HG03039 (cell line): Measurements from ENCODE around the gene NRN1.
"Not testable (repeated sequence)": the region's sequence is repeated elsewhere in the genome, so short reads cannot be mapped to it uniquely, and the experiment has no call there.

Experiments
- ATAC-seq: cut with Tn5 transposase; IDR thresholded peaks from one replicate; pipeline ENCODE4 v1.9.1; 2021; ENCODE audit warnings: mild to moderate bottlenecking, moderate library complexity; ENCODE audit not compliant: unreplicated experiment

Gene NRN1

GRCh38 chr6:5984150-5985089 lies 22.3 kb downstream of the NRN1 start:
- ATAC-seq, result no peak

GRCh38 chr6:5981126-5982026 lies 25.3 kb downstream of the NRN1 start:
- no peak for ATAC-seq

- no peak for ATAC-seq
Observed at GRCh38 chr6:5979650-5980420, 26.9 kb downstream of the NRN1 start.

GRCh38 chr6:5976811-5977210 lies 29.9 kb downstream of the NRN1 start:
- ATAC-seq, result no peak

GRCh38 chr6:5968817-5969734 lies 37.6 kb downstream of the NRN1 start:
- ATAC-seq, result no peak

- not testable (repeated sequence) for ATAC-seq
Observed at GRCh38 chr6:5968036-5968435, 38.7 kb downstream of the NRN1 start.

GRCh38 chr6:5967594-5967993 lies 39.1 kb downstream of the NRN1 start:
- no peak for ATAC-seq

- ATAC-seq, result no peak
Observed at GRCh38 chr6:5962794-5963193, 43.9 kb downstream of the NRN1 start.

GRCh38 chr6:5961836-5962235 lies 44.9 kb downstream of the NRN1 start:
- ATAC-seq, result no peak

- ATAC-seq, result no peak
Observed at GRCh38 chr6:5960456-5960855, 46.3 kb downstream of the NRN1 start.

GRCh38 chr6:5958921-5959320 lies 47.8 kb downstream of the NRN1 start:
- no peak for ATAC-seq

GRCh38 chr6:5956939-5957338 lies 49.8 kb downstream of the NRN1 start:
- ATAC-seq, result no peak

GRCh38 chr6:5950361-5950785 lies 56.4 kb downstream of the NRN1 start:
- no peak for ATAC-seq
